ENCODE results near the gene FAM227A. TPM values are rescaled to one million over a fixed set of nuclear protein-coding genes. Genes with fewer than 3 reads are reported as not detected.

FAM227A gene
- total and polyA plus RNA-seq, 2 donors (not counting 3 experiments of a cell fraction or from before 2014, with no cell fraction given): 0.58 to 1.9 TPM

- H3K9me3 ChIP-seq (replicated peaks; ENCODE audit: control insufficient read depth, insufficient read depth, low read length): no peaks in the 10 kb centered on the region
- no peak overlapping the region for H3K4me3 ChIP-seq (replicated peaks in 1 of 3; ENCODE audit: insufficient read depth in 1 of 3, low read depth in 1 of 3, low read length in 3 of 3)
- no peaks in the 10 kb centered on the region for H3K27me3 ChIP-seq (ENCODE audit: control insufficient read depth in 2 of 2, insufficient read depth in 2 of 2, low read length in 2 of 2)
- H4K20me1 ChIP-seq (replicated peaks; ENCODE audit: control insufficient read depth, extremely low read depth, insufficient read depth, low read length): no peaks in the 10 kb centered on the region
- dilution Hi-C loops (cut with MboI; ENCODE audit: extremely low pct_ligation_motif_present, low sequenced_read_pairs) (no loop called here), intact Hi-C loops (cut with micrococcal nuclease) (no loop called here)
- TF ChIP-seq FOS (IDR thresholded peaks at IDR 0.05; ENCODE audit: borderline replicate concordance, insufficient read depth, low read length) (no peak), POLR2AphosphoS5 (IDR thresholded peaks at IDR 0.05; ENCODE audit: insufficient read depth, low read depth, low read length) (no peak), MAX (IDR thresholded peaks at IDR 0.05; ENCODE audit: insufficient read depth, insufficient read length) (no peak), MYC (IDR thresholded peaks at IDR 0.05; ENCODE audit: low read depth, low read length) (no peak)
- no peaks in the 10 kb centered on the region for H3K9me1 ChIP-seq (replicated peaks; ENCODE audit: control insufficient read depth, extremely low read depth, insufficient read depth, low read length)
- H3K4me2 ChIP-seq (ENCODE audit: insufficient read depth, low read length): no peak overlapping the region
- no peak overlapping the region for H2AFZ ChIP-seq (ENCODE audit: low read depth, low read length)
- H3K27ac ChIP-seq (ENCODE audit: insufficient read depth, low read depth, low read length): no peak overlapping the region
- no peaks in the 10 kb centered on the region for H3K79me2 ChIP-seq (ENCODE audit: control insufficient read depth, insufficient read depth, low read length)
- BruUV-seq (replicated peaks): no TSS peak
- H3K36me3 ChIP-seq (ENCODE audit: control insufficient read depth in 2 of 2, extremely low read depth in 1 of 2, insufficient read depth in 2 of 2, low read length in 2 of 2): no peaks in the 10 kb centered on the region
- no peak for DNase-seq (ENCODE audit: low read depth, low spot score)
- H3K9ac ChIP-seq (replicated peaks; ENCODE audit: extremely low read depth, insufficient read depth, low read length): no peak overlapping the region
- FAIRE-seq: no peak
- POLR2A ChIA-PET: no interaction called here
- peaks cover under 1% of the 10 kb centered on the region for H3K4me1 ChIP-seq (ENCODE audit: control insufficient read depth, extremely low read depth, insufficient read depth, low read length)
- CTCF ChIA-PET: interaction anchor here (1.4 to 1.8 kb wide), 2 partner anchors 9 to 512 kb away, joined by 3 to 4 read pairs; no protein-coding TSS in a partner anchor
Measured at GRCh38 chr22:38564669-38565068, 91.5 kb downstream of the FAM227A start.

- Histone ChIP-seq H3K4me1 (ENCODE audit: control insufficient read depth, extremely low read depth, insufficient read depth, low read length) (no peaks in the 10 kb centered on the region), H3K4me3 (replicated peaks in 1 of 3; ENCODE audit: insufficient read depth in 1 of 3, low read depth in 1 of 3, low read length in 3 of 3) (no peak overlapping the region), H3K79me2 (ENCODE audit: control insufficient read depth, insufficient read depth, low read length) (no peaks in the 10 kb centered on the region), H4K20me1 (replicated peaks; ENCODE audit: control insufficient read depth, extremely low read depth, insufficient read depth, low read length) (no peaks in the 10 kb centered on the region), H3K9ac (replicated peaks; ENCODE audit: extremely low read depth, insufficient read depth, low read length) (no peak overlapping the region), H3K9me1 (replicated peaks; ENCODE audit: control insufficient read depth, extremely low read depth, insufficient read depth, low read length) (no peaks in the 10 kb centered on the region), H2AFZ (ENCODE audit: low read depth, low read length) (no peak overlapping the region), H3K9me3 (replicated peaks; ENCODE audit: control insufficient read depth, insufficient read depth, low read length) (no peaks in the 10 kb centered on the region), H3K36me3 (ENCODE audit: control insufficient read depth in 2 of 2, extremely low read depth in 1 of 2, insufficient read depth in 2 of 2, low read length in 2 of 2) (no peaks in the 10 kb centered on the region), H3K4me2 (ENCODE audit: insufficient read depth, low read length) (no peak overlapping the region), H3K27ac (ENCODE audit: insufficient read depth, low read depth, low read length) (no peak overlapping the region), H3K27me3 (ENCODE audit: control insufficient read depth in 2 of 2, insufficient read depth in 2 of 2, low read length in 2 of 2) (no peaks in the 10 kb centered on the region)
- CTCF ChIA-PET: interaction anchor here (0.7 kb wide), 1 partner anchor 121 kb away, joined by 6 read pairs; no protein-coding TSS in a partner anchor
- TF ChIP-seq MAX (IDR thresholded peaks at IDR 0.05; ENCODE audit: insufficient read depth, insufficient read length) (no peak), FOS (IDR thresholded peaks at IDR 0.05; ENCODE audit: borderline replicate concordance, insufficient read depth, low read length) (no peak), EZH2 (IDR thresholded peaks at IDR 0.05; ENCODE audit: borderline replicate concordance, low read depth, low read length, severe bottlenecking) (no peak), GATA2 (IDR thresholded peaks at IDR 0.05; ENCODE audit: insufficient read depth, insufficient read length, low read depth, low read length) (no peak), MYC (IDR thresholded peaks at IDR 0.05; ENCODE audit: low read depth, low read length) (no peak), POLR2A (IDR thresholded peaks at IDR 0.05; ENCODE audit: low read depth, low read length) (no peak), CTCF (IDR thresholded peaks at IDR 0.05; ENCODE audit: extremely low read depth in 1 of 2, insufficient read depth in 1 of 2, low read depth in 1 of 2, low read length in 2 of 2) (no peak), JUN (IDR thresholded peaks at IDR 0.05; ENCODE audit: borderline replicate concordance, insufficient read depth, insufficient read length, low read depth) (no peak), POLR2AphosphoS5 (IDR thresholded peaks at IDR 0.05; ENCODE audit: insufficient read depth, low read depth, low read length) (no peak)
- intact Hi-C loops (cut with micrococcal nuclease): no loop called here
- POLR2A ChIA-PET: interaction anchor here (0.7 to 1.2 kb wide), 4 partner anchors 13 to 141 kb away, joined by 3 to 7 read pairs (median 4); no protein-coding TSS in a partner anchor
- DNase-seq (ENCODE audit: low read depth, low spot score) (no peak), FAIRE-seq (no peak)
- dilution Hi-C loops (cut with MboI; ENCODE audit: extremely low pct_ligation_motif_present, low sequenced_read_pairs): no loop called here
- no TSS peak for BruUV-seq (replicated peaks)
Measured at GRCh38 chr22:38554281-38554680, 101.9 kb downstream of the FAM227A start.

Measured in endothelial cell of umbilical vein (primary cell).